HG03135 (cell line): Measurements from ENCODE around the gene AQP5.

ENCODE experiments used
- ATAC-seq: cut with Tn5 transposase; IDR thresholded peaks from one replicate; pipeline ENCODE4 v1.9.1; 2021; ENCODE audit warnings: mild to moderate bottlenecking, moderate library complexity; ENCODE audit not compliant: unreplicated experiment

AQP5 gene

DNA sequence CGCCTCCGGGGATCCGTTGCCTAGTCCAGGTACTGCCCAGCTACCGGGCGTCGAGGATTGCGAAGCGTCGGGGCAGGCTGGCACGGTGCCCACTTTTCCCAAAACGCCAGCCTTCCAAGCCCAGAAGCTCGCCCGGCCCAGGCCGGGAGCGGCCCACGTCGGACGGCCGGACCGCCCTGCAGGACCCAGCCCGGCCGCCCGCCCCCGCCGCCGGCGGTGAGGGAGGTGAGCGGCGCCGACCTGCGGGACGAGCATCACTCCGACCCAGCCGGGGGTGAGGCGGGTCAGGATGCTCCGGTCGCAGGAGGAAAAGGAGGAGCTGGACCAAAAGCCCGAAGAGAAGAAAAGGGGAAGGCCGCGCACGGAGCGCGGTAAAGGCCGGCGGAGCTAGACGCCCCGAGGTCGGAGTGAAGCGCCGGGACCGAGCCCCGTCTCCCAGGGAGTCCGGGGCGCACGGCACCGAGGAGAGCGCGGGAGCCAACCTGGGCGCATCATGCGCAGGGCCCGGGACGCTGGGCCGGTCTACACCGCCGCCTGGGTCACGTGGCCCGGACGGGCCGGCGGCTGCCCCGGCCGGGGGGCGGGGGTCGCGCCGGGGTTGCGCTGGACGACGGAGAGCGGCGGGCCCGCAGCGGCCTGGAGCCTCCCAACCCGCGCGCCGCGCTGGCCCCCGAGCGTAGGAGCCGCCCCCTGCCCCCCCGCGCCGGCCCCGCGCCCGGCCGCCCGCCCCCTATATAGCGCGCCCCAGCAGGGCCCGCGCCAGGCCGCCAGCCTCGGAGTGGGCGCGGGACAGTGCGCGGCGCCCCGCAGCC, at the start of gene AQP5:
Gene AQP5 (plus strand): TSS at position 762 of the 812 bp plus-strand sequence. CDS start 146 bp downstream, outside the sequence.
- no peak for ATAC-seq

DNA sequence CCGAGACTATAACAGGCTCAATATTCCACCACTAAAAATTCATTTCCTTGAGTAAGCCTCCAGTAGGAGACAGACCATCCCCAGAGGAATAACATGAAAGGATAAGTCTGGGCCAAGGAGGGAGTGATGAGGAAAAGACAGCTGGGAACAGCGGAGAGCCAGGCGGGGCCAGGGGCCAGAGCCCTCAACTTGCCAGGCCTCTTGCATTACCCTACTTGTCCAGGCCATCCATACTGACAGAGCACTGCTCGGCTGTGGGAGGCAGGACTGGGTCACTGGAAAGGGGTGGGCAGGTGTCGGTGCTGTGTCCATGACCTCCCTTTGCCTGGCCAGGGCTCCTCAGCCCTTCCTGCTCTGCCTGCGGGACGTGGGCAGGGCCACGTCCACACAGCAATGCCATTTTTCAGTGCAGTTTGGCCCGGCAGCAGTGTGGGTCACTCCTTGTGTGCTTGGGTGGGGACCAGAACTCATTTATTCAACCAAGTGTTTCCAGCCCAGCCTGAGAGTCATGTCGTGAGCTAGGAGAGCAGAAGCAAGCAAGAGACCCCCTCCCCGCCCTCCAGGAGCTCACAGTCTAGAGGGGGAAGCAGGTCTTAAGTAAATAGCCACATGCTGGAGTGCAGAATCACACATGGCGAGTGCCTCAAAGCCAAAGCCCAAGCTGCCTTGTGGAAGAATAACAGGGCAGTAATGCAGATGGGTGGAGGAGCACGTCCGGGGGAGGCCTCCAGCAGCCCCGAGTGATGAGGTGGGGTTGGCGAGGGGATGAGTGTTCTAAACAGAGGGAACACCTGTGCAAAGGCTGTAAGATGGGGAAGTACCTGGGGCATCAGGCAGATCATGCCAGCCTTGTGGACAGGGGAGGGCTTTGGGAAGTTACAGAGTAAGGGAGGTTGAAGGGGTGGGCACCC, 49.1 kb upstream of the AQP5 start:
- ATAC-seq: no peak

DNA sequence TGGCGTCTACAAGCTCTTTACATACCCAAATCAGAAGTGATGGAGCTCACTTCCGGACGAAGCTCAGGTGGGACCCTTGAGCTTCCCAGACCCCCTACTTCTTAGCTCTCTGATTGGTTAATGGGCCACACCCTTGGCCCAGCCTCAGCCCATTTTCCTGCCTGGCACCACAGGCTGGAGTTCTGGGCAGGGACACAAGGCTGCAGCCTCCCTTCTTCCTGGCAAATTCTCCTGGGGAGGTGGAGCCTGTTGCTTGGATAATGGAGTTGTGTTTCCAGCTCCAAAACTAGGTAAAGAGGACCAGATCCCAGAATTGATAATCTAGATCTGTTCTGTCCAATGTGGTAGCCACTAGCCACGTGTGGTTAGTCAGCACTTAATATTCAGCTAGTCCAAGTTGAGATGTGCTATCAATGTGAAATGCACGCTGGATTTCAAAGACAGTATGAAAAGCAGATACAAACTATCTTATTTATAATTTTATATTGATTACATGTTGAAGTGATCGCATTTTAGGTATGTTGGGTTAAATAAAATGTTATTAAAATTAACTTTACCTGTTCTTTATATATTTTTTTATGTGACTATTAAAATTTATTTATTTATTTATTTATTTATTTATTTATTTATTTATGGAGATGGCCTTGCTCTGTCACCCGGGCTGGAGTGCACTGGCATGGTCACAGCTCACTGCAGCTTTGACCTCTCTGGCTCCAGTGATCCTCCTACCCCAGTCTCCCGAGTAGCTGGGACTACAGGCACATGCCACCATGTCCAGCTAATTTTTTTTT, 45.3 kb upstream of the AQP5 start:
- no peak for ATAC-seq

GRCh38 chr12:49917166-49917787, 44.4 kb upstream of the AQP5 start:
- ATAC-seq: no peak

GRCh38 chr12:49917788-49918173, 43.9 kb upstream of the AQP5 start:
- ATAC-seq: no peak

GRCh38 chr12:49920241-49920914, 41.3 kb upstream of the AQP5 start:
- no peak for ATAC-seq

DNA sequence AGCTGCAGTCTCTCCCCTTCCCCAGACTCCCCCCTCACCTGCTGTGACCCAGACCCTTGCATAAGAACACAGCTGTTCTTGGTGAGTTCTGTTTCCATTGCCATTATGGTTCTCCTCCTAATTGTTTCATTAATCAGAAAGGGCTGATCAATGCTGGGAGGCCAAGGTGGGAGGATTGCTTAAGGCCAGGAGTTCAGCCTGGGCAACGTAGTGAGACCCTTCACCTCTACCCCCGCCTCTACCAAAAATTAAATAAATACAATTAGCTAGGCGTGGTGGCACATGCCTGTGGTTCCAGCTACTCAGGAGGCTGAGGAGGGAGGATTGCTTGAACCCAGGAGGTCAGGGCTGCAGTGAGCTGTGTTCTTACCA, 40.8 kb upstream of the AQP5 start:
- no peak for ATAC-seq

- ATAC-seq: no peak
These were observed 40.4 kb upstream of the AQP5 start for GRCh38 chr12:49921299-49921698.

DNA sequence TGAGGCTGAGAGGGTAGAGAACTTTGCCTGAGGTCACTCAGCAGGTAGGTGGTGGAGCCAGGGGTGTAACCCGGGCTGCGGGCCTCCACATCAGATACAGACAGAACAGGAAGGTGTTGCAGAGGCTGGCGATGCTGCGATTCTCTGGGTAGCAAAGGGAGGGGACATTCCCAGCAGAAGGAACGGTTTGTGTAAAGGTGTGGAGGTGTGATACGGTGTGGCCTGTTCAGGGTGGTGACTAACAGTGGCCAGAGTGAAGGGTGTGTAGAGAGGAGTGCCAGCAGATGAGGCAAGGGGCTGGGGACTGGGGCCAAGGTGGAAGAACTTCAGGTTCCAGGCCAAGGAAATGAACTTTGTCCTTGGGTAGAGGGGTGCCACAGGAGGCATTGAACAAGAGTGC, 39.7 kb upstream of the AQP5 start:
- no peak for ATAC-seq

DNA sequence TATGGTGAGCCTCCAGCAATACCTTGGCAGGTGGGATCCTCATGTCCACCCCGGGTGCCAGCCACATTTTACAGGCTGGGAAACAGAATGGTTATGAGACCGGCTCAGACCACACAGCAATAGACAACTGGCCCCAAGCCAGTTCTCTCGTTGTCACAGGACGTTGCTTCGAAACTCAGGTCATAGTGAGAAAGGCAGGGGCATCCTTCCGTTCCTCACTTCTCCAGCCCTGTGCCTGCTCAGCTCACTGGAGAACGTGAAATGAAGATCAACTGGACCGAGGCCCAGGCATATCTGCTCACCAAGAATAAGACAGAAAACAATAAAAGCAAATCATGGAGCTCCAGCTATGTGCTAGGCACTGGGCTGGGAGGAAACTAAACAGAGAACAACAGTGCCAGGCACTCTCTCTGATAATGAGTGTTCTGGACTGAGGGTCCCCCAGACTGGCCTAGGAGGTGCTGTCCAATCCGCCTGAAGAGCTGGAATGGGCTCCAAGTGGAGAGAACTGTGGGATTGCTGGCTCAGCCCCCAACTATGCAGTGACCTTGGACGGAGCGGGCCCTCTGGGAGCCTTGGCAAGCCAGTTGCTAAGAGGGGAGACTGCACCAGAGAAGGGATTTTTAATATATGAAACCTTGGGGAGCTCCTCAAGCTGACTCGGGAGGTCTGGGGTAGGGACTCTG, 39.2 kb upstream of the AQP5 start:
- ATAC-seq: no peak

- no peak for ATAC-seq
These were observed 38.5 kb upstream of the AQP5 start for GRCh38 chr12:49923035-49923644.

DNA sequence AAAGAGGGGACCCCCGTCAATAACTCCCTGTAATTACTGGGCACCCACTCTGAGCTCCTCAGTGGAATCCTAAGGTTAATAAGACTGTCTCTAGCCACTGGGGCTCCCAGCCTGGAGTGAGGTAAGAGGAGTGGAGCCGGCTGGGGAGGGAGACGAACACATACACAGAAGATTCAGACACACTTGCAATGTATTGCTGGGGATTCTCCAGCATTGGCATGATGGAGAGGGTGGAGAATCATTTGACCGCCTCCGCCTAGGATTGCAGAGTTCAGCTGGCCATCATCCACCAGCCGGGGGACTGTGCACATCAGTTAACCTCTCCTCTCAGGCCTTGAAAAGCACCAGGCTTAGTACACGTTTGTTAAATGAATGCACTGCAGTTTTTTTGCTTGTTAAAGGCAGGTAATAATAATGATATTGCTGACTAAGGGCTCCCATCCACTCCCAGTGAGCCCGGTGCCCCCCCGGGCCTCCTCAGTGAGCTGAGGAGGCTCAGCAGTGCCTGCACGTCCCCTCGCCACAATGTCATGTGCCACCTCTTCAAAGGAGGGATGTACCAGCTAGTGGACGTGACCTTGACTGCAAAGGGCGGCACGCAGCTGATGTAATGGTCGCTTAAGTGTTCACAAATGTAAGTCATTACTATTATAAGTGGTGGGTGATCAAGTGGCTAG, 37.7 kb upstream of the AQP5 start:
- no peak for ATAC-seq

- ATAC-seq: no peak
These were observed 36.9 kb upstream of the AQP5 start for GRCh38 chr12:49924628-49925246.

- no peak for ATAC-seq
These were observed 36.1 kb upstream of the AQP5 start for GRCh38 chr12:49925433-49926204.

DNA sequence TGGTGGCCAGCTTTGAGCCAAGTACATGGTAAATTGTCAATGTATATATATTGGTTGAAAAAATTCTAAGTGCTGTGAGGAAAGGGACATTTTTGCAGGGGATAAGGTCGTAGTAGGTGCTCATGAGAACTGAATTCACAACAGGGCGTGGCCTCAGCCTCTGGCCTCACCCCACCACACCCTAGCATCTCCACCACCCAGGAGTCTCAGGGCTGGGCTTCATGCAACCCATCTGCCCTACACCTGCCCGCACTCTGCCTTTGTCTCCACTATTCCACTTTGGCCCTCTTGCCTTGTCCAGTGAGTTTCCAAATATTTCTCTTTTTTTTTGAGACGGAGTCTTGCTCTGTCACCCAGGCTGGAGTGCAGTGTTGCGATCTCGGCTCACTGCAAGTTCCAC, 33.2 kb upstream of the AQP5 start:
- ATAC-seq: no peak

- ATAC-seq: no peak
These were observed 32.1 kb upstream of the AQP5 start for GRCh38 chr12:49929581-49929980.

DNA sequence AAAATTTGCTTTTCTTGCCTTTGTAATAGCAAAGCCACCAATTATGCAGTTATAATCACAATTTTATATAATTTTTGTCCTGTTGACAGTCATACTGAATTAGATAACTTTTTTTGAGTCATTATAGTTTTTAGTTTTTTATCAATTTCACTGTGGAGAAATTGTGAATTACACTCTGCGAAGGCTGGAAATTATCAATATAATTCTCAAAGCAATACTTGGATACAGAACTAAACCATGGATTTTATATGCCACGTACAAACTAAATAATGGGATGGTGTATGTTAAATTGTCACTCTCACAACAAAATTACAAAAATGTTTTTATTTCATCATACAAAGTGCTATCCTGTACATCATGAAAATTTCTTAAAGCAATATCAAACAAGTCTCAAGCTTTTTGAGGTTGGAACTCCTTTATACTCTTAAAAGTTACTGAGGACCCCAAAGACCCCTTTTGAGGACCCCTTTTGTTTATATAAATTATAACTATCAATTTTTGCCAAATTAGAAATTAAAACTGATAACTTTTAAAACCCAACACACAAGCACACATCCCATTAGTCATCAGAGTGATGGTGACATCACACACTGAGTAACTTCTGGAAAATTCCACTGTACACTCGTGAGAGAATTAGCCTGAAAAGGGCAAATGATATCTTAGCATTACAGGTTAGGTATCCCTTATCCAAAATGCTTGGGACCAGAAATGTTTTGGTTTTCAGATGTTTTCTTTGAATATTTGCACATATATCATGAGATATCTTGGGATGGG, 31.0 kb upstream of the AQP5 start:
- ATAC-seq: no peak
